H9 (cell line): Measurements from ENCODE around the gene BLTP3A. TPM values are rescaled to one million over a fixed set of nuclear protein-coding genes. Genes with fewer than 3 reads are reported as not detected.

Source experiments
- DNase-seq: peaks from one replicate; pipeline ENCODE4 v3.0.0-alpha.2; 2017
- H2AFZ ChIP-seq: one replicate; pipeline ENCODE4 v1.6.1; 2013; ENCODE audit warnings: mild to moderate bottlenecking, low read length, control low read depth, moderate library complexity
- H2AK5ac ChIP-seq: 2 replicates; pipeline ENCODE4 v1.6.1; 2013; ENCODE audit warnings: low read length, control low read depth, mixed read lengths; ENCODE audit not compliant: insufficient read length
- H2BK120ac ChIP-seq: one replicate; pipeline ENCODE4 v1.6.1; 2013; ENCODE audit warnings: low read depth, mild to moderate bottlenecking, low read length, control low read depth, inconsistent platforms; ENCODE audit not compliant: poor library complexity, severe bottlenecking
- H2BK12ac ChIP-seq: 2 replicates; pipeline ENCODE4 v1.6.1; 2013; ENCODE audit warnings: low read length, control low read depth, mixed read lengths, low read depth; ENCODE audit not compliant: insufficient read length
- H2BK15ac ChIP-seq: 2 replicates; pipeline ENCODE4 v1.6.1; 2013; ENCODE audit warnings: low read depth, low read length, control low read depth
- H2BK20ac ChIP-seq: one replicate; pipeline ENCODE4 v1.6.1; 2013; ENCODE audit warnings: low read depth, mild to moderate bottlenecking, low read length, control low read depth, inconsistent platforms; ENCODE audit not compliant: poor library complexity, severe bottlenecking
- H2BK5ac ChIP-seq: 2 replicates; pipeline ENCODE4 v1.6.1; 2013; ENCODE audit warnings: low read length, control low read depth, mixed read lengths; ENCODE audit not compliant: insufficient read length
- H3K14ac ChIP-seq: 2 replicates; pipeline ENCODE4 v1.6.1; 2013; ENCODE audit warnings: low read length, control low read depth; ENCODE audit not compliant: insufficient read depth
- H3K18ac ChIP-seq: 2 replicates; pipeline ENCODE4 v1.6.1; 2013; ENCODE audit warnings: low read depth, mild to moderate bottlenecking, mixed read lengths, low read length, control low read depth; ENCODE audit not compliant: insufficient read length
- H3K23ac ChIP-seq: 2 replicates; pipeline ENCODE4 v1.6.1; 2013; ENCODE audit warnings: low read length, control low read depth, mixed read lengths, low read depth; ENCODE audit not compliant: insufficient read length
- H3K23me2 ChIP-seq: 2 replicates; pipeline ENCODE4 v1.6.1; 2013; ENCODE audit warnings: low read depth, mild to moderate bottlenecking, mixed read lengths, low read length, control low read depth; ENCODE audit not compliant: insufficient read length, poor library complexity, severe bottlenecking
- H3K27ac ChIP-seq: 2 replicates; pipeline ENCODE4 v1.5.1; 2013; ENCODE audit warnings: low read length, control low read depth, mixed read lengths, low read depth; ENCODE audit not compliant: insufficient read length
- H3K27me3 ChIP-seq: 2 replicates; pipeline ENCODE4 v1.6.1; 2013; ENCODE audit warnings: low read length, control low read depth, inconsistent platforms; ENCODE audit not compliant: insufficient read depth
- H3K4ac ChIP-seq: 2 replicates; pipeline ENCODE4 v1.6.1; 2013; ENCODE audit warnings: low read depth, mild to moderate bottlenecking, control low read depth, inconsistent platforms, low read length, moderate library complexity
- H3K4me1 ChIP-seq: 2 replicates; pipeline ENCODE4 v1.6.1; 2013; ENCODE audit warnings: low read length, control low read depth, inconsistent platforms; ENCODE audit not compliant: insufficient read depth
- H3K4me2 ChIP-seq: 2 replicates; pipeline ENCODE4 v1.6.1; 2013; ENCODE audit warnings: low read length, control low read depth, mixed read lengths; ENCODE audit not compliant: insufficient read length, insufficient read depth
- H3K56ac ChIP-seq: 2 replicates; pipeline ENCODE4 v1.6.1; 2013; ENCODE audit warnings: low read depth, mild to moderate bottlenecking, mixed read lengths, low read length, control low read depth; ENCODE audit not compliant: insufficient read length
- H3K79me1 ChIP-seq: 2 replicates; pipeline ENCODE4 v1.6.1; 2013; ENCODE audit warnings: low read depth, mild to moderate bottlenecking, moderate library complexity, low read length, control low read depth, inconsistent platforms; ENCODE audit not compliant: insufficient read depth, poor library complexity, severe bottlenecking
- H3K79me2 ChIP-seq: 2 replicates; pipeline ENCODE4 v1.6.1; 2013; ENCODE audit warnings: low read length, control low read depth, inconsistent platforms; ENCODE audit not compliant: insufficient read depth
- H3K9ac ChIP-seq: 2 replicates; pipeline ENCODE4 v1.6.1; 2013; ENCODE audit warnings: low read length, control low read depth, mixed read lengths; ENCODE audit not compliant: insufficient read length; ENCODE audit errors: extremely low read depth
- H3K9me3 ChIP-seq: one replicate; pipeline ENCODE4 v1.6.1; 2013; ENCODE audit warnings: low read depth, low read length, inconsistent platforms; ENCODE audit not compliant: control insufficient read depth
- H3T11ph ChIP-seq: one replicate; pipeline ENCODE4 v1.6.1; 2013; ENCODE audit warnings: mild to moderate bottlenecking, low read length, control low read depth, inconsistent platforms
- H4K20me1 ChIP-seq: one replicate; pipeline ENCODE4 v1.6.1; 2013; ENCODE audit not compliant: control insufficient read depth, insufficient read length, insufficient read depth
- H4K5ac ChIP-seq: 2 replicates; pipeline ENCODE4 v1.6.1; 2013; ENCODE audit warnings: low read depth, mild to moderate bottlenecking, mixed read lengths, low read length, control low read depth; ENCODE audit not compliant: insufficient read length
- H4K8ac ChIP-seq: replicated peaks from 2 replicates; pipeline ENCODE4 v1.6.1; 2013; ENCODE audit warnings: low read length, control low read depth, mixed read lengths, low read depth; ENCODE audit not compliant: insufficient read length
- H4K91ac ChIP-seq: 2 replicates; pipeline ENCODE4 v1.6.1; 2013; ENCODE audit warnings: low read depth, mild to moderate bottlenecking, moderate library complexity, mixed read lengths, low read length, control low read depth; ENCODE audit not compliant: insufficient read length
- H3K27ac Mint-ChIP-seq, 3 experiments: 2 replicates in 2 of 3; 3 replicates in 1 of 3; pipeline ENCODE4 v1.8.0; 2020 to 2021; ENCODE audit warnings: mixed read lengths in 3 of 3, mild to moderate bottlenecking in 1 of 3, moderate library complexity in 1 of 3
- H3K27me3 Mint-ChIP-seq: 2 replicates; pipeline ENCODE4 v1.8.0; 2021; ENCODE audit warnings: low read depth, mild to moderate bottlenecking, moderate library complexity, mixed read lengths
- H3K36me3 Mint-ChIP-seq, 3 experiments: 2 replicates in 2 of 3; 3 replicates in 1 of 3; pipeline ENCODE4 v1.8.0; 2020 to 2021; ENCODE audit warnings: low read depth in 3 of 3, mixed read lengths in 3 of 3; ENCODE audit not compliant: insufficient read depth in 1 of 3
- H3K4me1 Mint-ChIP-seq, 2 experiments: 2 replicates each; pipeline ENCODE4 v1.8.0; 2020; ENCODE audit warnings: mixed read lengths in 2 of 2
- H3K4me3 Mint-ChIP-seq, 2 experiments: 2 replicates in 1 of 2; 3 replicates in 1 of 2; pipeline ENCODE4 v1.8.0; 2020 to 2021; ENCODE audit warnings: mild to moderate bottlenecking in 2 of 2, mixed read lengths in 2 of 2, moderate library complexity in 1 of 2
- H3K9me3 Mint-ChIP-seq, 2 experiments: 2 replicates in 1 of 2; 3 replicates in 1 of 2; pipeline ENCODE4 v1.8.0; 2020; ENCODE audit warnings: mild to moderate bottlenecking in 2 of 2, mixed read lengths in 2 of 2, moderate library complexity in 1 of 2
- CTCF ChIP-seq: fragments of 200-600 bp; sonication (generic); conservative IDR thresholded peaks from 3 replicates; pipeline ENCODE4 v1.8.0; 2021; ENCODE audit warnings: antibody characterized with exemption, mild to moderate bottlenecking
- WGBS: extraction: QIAGEN DNeasy Blood & Tissue Kit; methylation state at CpG from one replicate; pipeline ENCODE4 v1.1.7; 2013; ENCODE audit warnings: missing lambda C conversion rate, low lambda C conversion rate, mixed read lengths; ENCODE audit not compliant: insufficient read length; ENCODE audit errors: extremely low coverage; 5-methylcytosine and 5-hydroxymethylcytosine counted together
- total RNA-seq: library from RNA; stranded (reverse); gene quantifications from 2 replicates; pipeline ENCODE4 v1.2.1, GENCODE V29; 2021

Gene BLTP3A
- total RNA-seq, 1 experiment from 2014 or later: 17.8 TPM

DNA sequence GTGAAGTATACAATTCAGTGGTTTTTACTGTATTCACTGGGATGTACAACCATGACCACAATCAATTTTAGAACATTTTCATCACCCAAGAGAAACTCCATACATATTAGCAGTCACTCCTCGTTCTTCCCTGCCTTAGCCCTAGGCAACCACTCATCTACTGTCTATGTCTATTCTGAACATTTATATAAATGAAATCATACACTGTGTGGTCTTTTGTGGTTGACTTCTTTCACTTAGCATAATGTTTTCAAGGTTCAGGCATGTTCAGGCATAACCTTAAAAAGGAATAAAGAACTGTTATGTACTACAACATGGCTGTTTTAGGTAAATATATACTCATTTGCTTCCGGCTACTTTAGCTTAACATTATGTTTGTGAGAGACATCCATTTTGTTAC lies 37.3 kb downstream of the BLTP3A start:
- Histone ChIP-seq H2BK12ac (no peak overlapping the region), H4K5ac (no peak overlapping the region), H2BK5ac (no peak overlapping the region), H2AK5ac (no peak overlapping the region), H3K4ac (no peak overlapping the region), H2AFZ (no peak overlapping the region), H4K8ac (no peak overlapping the region), H3K9ac (no peak overlapping the region), H2BK120ac (no peak overlapping the region), H3K4me1 (no peaks in the 10 kb centered on the region), H3K27ac (no peak overlapping the region), H2BK20ac (no peak overlapping the region), H4K20me1 (no peaks in the 10 kb centered on the region), H3K9me3 (no peaks in the 10 kb centered on the region), H3K23me2 (no peaks in the 10 kb centered on the region), H3T11ph (no peak overlapping the region), H3K4me2 (no peak overlapping the region), H3K14ac (no peak overlapping the region), H3K79me2 (no peaks in the 10 kb centered on the region), H4K91ac (no peak overlapping the region), H3K27me3 (no peaks in the 10 kb centered on the region), H3K79me1 (no peaks in the 10 kb centered on the region), H3K18ac (no peak overlapping the region), H3K56ac (no peak overlapping the region), H2BK15ac (no peak overlapping the region), H3K23ac (no peak overlapping the region)
- no peak for TF ChIP-seq CTCF
- H3K4me3 Mint-ChIP-seq: no peak overlapping the region
- H3K27ac Mint-ChIP-seq: no peak overlapping the region
- WGBS: no CpG with 5 or more reads among the region's 2 CpGs
- peaks cover 10 to 48% (median 20%) of the 10 kb centered on the region in 3 experiments; a peak in 6 of 7 replicates for H3K36me3 Mint-ChIP-seq
- H3K4me1 Mint-ChIP-seq: no peaks in the 10 kb centered on the region
- no peak for DNase-seq
- no peaks in the 10 kb centered on the region for H3K27me3 Mint-ChIP-seq
- H3K9me3 Mint-ChIP-seq: no peaks in the 10 kb centered on the region
